Bronchial epithelial cell (primary cell): ENCODE data around the gene EEF2K. TPM values are rescaled to one million over a fixed set of nuclear protein-coding genes. Genes with fewer than 3 reads are reported as not detected.

ENCODE experiments used
- DNase-seq: peaks from one replicate; pipeline ENCODE4 v3.0.0-alpha.2; 2010; ENCODE audit warnings: low read depth
- FAIRE-seq: peaks from 2 replicates; lab custom pipeline; 2011; peaks lifted over from hg19 to GRCh38; lab: Jason Lieb, UNC
- H3K27me3 ChIP-seq: 2 replicates; pipeline ENCODE4 v1.5.1; 2011; ENCODE audit warnings: low read length; ENCODE audit not compliant: control insufficient read depth, insufficient read depth
- H3K36me3 ChIP-seq: 2 replicates; pipeline ENCODE4 v1.5.1; 2011; ENCODE audit warnings: low read length; ENCODE audit not compliant: control insufficient read depth, insufficient read depth
- H3K4me3 ChIP-seq: 2 replicates; pipeline ENCODE4 v1.5.1; 2011; ENCODE audit warnings: mild to moderate bottlenecking, low read depth, low read length, control low read depth
- CTCF ChIP-seq: IDR thresholded peaks from 2 replicates; pipeline ENCODE4 v1.5.1; 2011; ENCODE audit warnings: mild to moderate bottlenecking, moderate library complexity, low read length, control low read depth, inconsistent platforms; ENCODE audit not compliant: insufficient read depth, severe bottlenecking
- total RNA-seq: library from RNA; depleted of rRNA; stranded (reverse); fragments of >200 nt; gene quantifications from 2 replicates; pipeline ENCODE4 v1.2.1, GENCODE V29; 2014

The EEF2K gene
- total RNA-seq, 1 donor from 2014 or later = 6.3 TPM

GRCh38 chr16:22191532-22192260, 14.4 kb upstream of the EEF2K start:
- DNase-seq = no peak
- Histone ChIP-seq H3K4me3 (peak overlapping the region; percentile 56), H3K27me3 (no peaks in the 10 kb centered on the region), H3K36me3 (no peaks in the 10 kb centered on the region)
- TF ChIP-seq CTCF = no peak
- FAIRE-seq = no peak

GRCh38 chr16:22192261-22193062, 13.6 kb upstream of the EEF2K start:
- no peak for FAIRE-seq
- Histone ChIP-seq H3K4me3 (peak overlapping the region; percentile 56), H3K36me3 (no peaks in the 10 kb centered on the region), H3K27me3 (no peaks in the 10 kb centered on the region)
- no peak for TF ChIP-seq CTCF
- peak; percentile 65 for DNase-seq

GRCh38 chr16:22193063-22193411, 13.0 kb upstream of the EEF2K start:
- H3K36me3 ChIP-seq = no peaks in the 10 kb centered on the region
- no peaks in the 10 kb centered on the region for H3K27me3 ChIP-seq
- no peak for TF ChIP-seq CTCF
- FAIRE-seq = no peak
- DNase-seq = no peak
- no peak overlapping the region for H3K4me3 ChIP-seq

GRCh38 chr16:22194707-22195444, 11.2 kb upstream of the EEF2K start:
- Histone ChIP-seq H3K27me3 (no peaks in the 10 kb centered on the region), H3K4me3 (no peak overlapping the region), H3K36me3 (no peaks in the 10 kb centered on the region)
- TF ChIP-seq CTCF = no peak
- no peak for DNase-seq
- no peak for FAIRE-seq

- no peaks in the 10 kb centered on the region for H3K36me3 ChIP-seq
- DNase-seq (no peak), FAIRE-seq (no peak)
- no peaks in the 10 kb centered on the region for H3K27me3 ChIP-seq
- TF ChIP-seq CTCF = no peak
- no peak overlapping the region for H3K4me3 ChIP-seq
Measured at GRCh38 chr16:22195445-22195694, 10.7 kb upstream of the EEF2K start.
